GM12878 (cell line): ENCODE results near the gene XPO1. TPM values are rescaled to one million over a fixed set of nuclear protein-coding genes. Genes with fewer than 3 reads are reported as not detected.
A peak's percentile ranks its signal among the peaks of the same experiment; 100 is the strongest.

ENCODE experiments used
- ATF7 ChIP-seq: fragments of 450-650 bp; IDR thresholded peaks from 2 replicates; pipeline ENCODE4 v1.6.1; 2016; ENCODE audit warnings: low read depth, mild to moderate bottlenecking
- BCL11A ChIP-seq: IDR thresholded peaks from 2 replicates; pipeline ENCODE4 v1.6.1; 2011; ENCODE audit warnings: low read depth, low read length
- EED ChIP-seq: sonication (generic); IDR thresholded peaks from 2 replicates; pipeline ENCODE4 v1.6.1; 2016; ENCODE audit warnings: antibody characterized with exemption, low read depth
- FOXK2 ChIP-seq: fragments of 450-650 bp; IDR thresholded peaks from 2 replicates; pipeline ENCODE4 v1.6.1; 2017; ENCODE audit warnings: mild to moderate bottlenecking, moderate library complexity
- IRF4 ChIP-seq: IDR thresholded peaks from 2 replicates; pipeline ENCODE4 v1.6.1; 2011; ENCODE audit warnings: low read depth, low read length
- JUNB ChIP-seq: IDR thresholded peaks from 2 replicates; pipeline ENCODE4 v1.6.1; 2016; ENCODE audit warnings: antibody characterized with exemption, mild to moderate bottlenecking
- JUND ChIP-seq: IDR thresholded peaks from 2 replicates; pipeline ENCODE4 v1.6.1; 2012; ENCODE audit warnings: low read depth, mild to moderate bottlenecking, low read length, improper control_type of control experiment, moderate library complexity
- KDM1A ChIP-seq: fragments of 200-600 bp; sonication (generic); IDR thresholded peaks from 2 replicates; pipeline ENCODE4 v1.6.1; 2016; ENCODE audit warnings: borderline replicate concordance
- LARP7 ChIP-seq: fragments of 450-650 bp; IDR thresholded peaks from 2 replicates; pipeline ENCODE4 v1.6.1; 2017; ENCODE audit warnings: mild to moderate bottlenecking
- NR2C2 ChIP-seq: IDR thresholded peaks from 2 replicates; pipeline ENCODE4 v1.6.1; 2011; ENCODE audit warnings: borderline replicate concordance, low read depth; ENCODE audit not compliant: control insufficient read depth, insufficient read length
- NRF1 ChIP-seq: conservative IDR thresholded peaks from 2 replicates; pipeline ENCODE4 v1.6.1; 2011; ENCODE audit warnings: mild to moderate bottlenecking, low read depth, low read length, improper control_type of control experiment
- RELA ChIP-seq: fragments of 450-650 bp; IDR thresholded peaks from 2 replicates; pipeline ENCODE4 v1.8.0; 2014; ENCODE audit warnings: borderline replicate concordance; ENCODE audit not compliant: partially characterized antibody
- RFX5 ChIP-seq: IDR thresholded peaks from 2 replicates; pipeline ENCODE4 v1.6.1; 2011; ENCODE audit warnings: low read depth, low read length, improper control_type of control experiment
- SIN3A ChIP-seq: IDR thresholded peaks from 2 replicates; pipeline ENCODE4 v1.6.1; 2012; ENCODE audit warnings: low read depth, low read length, improper control_type of control experiment
- SMAD1 ChIP-seq: fragments of 450-650 bp; IDR thresholded peaks from 2 replicates; pipeline ENCODE4 v1.6.1; 2018; ENCODE audit warnings: mild to moderate bottlenecking, low read depth; ENCODE audit not compliant: partially characterized antibody
- SMAD5 ChIP-seq: IDR thresholded peaks from 2 replicates; pipeline ENCODE4 v1.6.1; 2016; ENCODE audit warnings: antibody characterized with exemption, low read depth
- SREBF2 ChIP-seq: IDR thresholded peaks from 2 replicates; pipeline ENCODE4 v1.6.1; 2012; ENCODE audit warnings: mild to moderate bottlenecking, low read length
- TAF1 ChIP-seq: IDR thresholded peaks from 2 replicates; pipeline ENCODE4 v1.6.1; 2011; ENCODE audit warnings: mild to moderate bottlenecking, low read depth, low read length, borderline replicate concordance
- TCF7 ChIP-seq: IDR thresholded peaks from 2 replicates; pipeline ENCODE4 v1.6.1; 2014; ENCODE audit warnings: antibody characterized with exemption, borderline replicate concordance
- ZNF207 ChIP-seq: fragments of 450-650 bp; IDR thresholded peaks from 2 replicates; pipeline ENCODE4 v1.6.1; 2014; ENCODE audit warnings: antibody characterized with exemption, mild to moderate bottlenecking, borderline replicate concordance
- polyA plus RNA-seq, 11 experiments: library from polyadenylated mRNA; depleted of rRNA in 4 of 11; unstranded in 6 of 11; stranded (reverse) in 5 of 11; fragments of >200 nt; fragmentation: Nextera tagmentation in 4 of 11; fragmentation: Illumina TruSeq in 1 of 11; extraction: Ambion mirVana in 4 of 11; extraction: Trizol in 1 of 11; gene quantifications; 1 replicate in 1 of 11; 2 replicates in 10 of 11; pipeline versions ENCODE4 v1.2.1 to v1.2.3, GENCODE V29; 2011 to 2016; ENCODE audit warnings: inconsistent platforms in 2 of 11, missing spikeins in 2 of 11, low read depth in 1 of 11
- total RNA-seq, 4 experiments: library from RNA; depleted of rRNA in 3 of 4; stranded (reverse); fragments of >200 nt in 3 of 4; fragmentation: Illumina TruSeq in 1 of 4; extraction: Trizol in 1 of 4; gene quantifications; 2 replicates each; pipeline versions ENCODE4 v1.2.1 to v1.2.3, GENCODE V29; 2013 to 2021
- TF ChIP-seq, protein P1 (sequence below): fragments of 450-650 bp; IDR thresholded peaks from 2 replicates; pipeline ENCODE4 v1.6.1; 2018; ENCODE audit warnings: borderline replicate concordance, mild to moderate bottlenecking; ENCODE audit not compliant: partially characterized antibody
- TF ChIP-seq, protein P2 (sequence below): IDR thresholded peaks from 2 replicates; pipeline ENCODE4 v1.6.1; 2012; ENCODE audit warnings: low read depth, low read length, improper control_type of control experiment
- TF ChIP-seq, protein P3 (sequence below): IDR thresholded peaks from 2 replicates; pipeline ENCODE4 v1.6.1; 2011; ENCODE audit warnings: low read depth, low read length, improper control_type of control experiment, borderline replicate concordance
- TF ChIP-seq, protein P4 (sequence below): fragments of 450-650 bp; IDR thresholded peaks from 2 replicates; pipeline ENCODE4 v1.6.1; 2017; ENCODE audit warnings: mild to moderate bottlenecking

Gene XPO1
- total and polyA plus RNA-seq, 10 of the 15 experiments (the other 5 are each of a cell fraction or from before 2014, with no cell fraction given) = 57.3 to 216 (median 153) TPM

DNA sequence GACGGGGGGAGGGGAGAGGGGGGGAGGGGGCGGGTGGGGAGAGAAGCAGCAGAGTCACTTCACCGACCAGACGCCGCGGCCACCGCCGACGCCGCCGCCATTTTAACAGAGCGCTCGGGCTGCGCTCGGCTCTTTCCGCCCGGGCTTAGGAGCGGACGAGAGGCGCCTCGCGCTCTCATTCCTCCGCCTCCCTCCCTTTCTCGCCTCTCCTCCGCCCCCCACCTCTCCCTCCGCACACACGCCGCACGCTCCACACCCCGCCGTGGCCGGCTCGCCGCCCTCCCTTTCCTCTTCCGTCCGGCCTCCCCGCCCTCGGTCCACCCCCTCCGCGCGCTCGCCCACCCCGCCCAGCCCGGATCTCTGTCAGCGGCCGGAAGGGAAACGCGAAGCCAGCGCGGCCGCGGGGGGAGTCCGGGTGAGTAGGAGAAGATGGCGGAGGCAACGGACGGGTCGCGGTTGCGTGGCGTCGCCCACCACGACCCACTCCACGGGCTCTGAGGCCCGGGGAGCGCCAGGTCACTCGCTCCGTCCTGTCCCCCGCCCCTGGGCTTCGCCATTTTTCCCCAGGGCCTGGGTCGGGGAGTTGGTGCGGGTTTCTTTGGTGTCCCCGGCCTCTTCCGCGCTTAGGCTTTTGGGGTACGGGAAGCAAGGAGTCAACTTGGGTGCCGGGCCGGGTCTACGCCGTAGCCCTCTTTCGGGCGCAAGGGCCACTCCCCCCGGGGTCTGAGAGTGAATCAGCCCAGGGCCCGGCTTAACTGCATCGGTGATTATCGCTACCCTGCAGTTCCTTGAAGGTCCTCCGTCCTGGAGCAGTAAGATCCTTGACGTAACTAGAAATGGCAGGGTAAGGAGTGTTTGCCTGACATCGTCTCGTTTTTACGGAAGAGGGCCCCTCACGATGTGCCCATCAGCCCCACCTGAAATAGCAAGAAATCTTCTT lies 66.9 kb downstream of the XPO1 start, which contains the start of gene USP34 (continued):
- no peak; the same call in 1 of the 2 replicates for TF ChIP-seq FOXK2
- TF ChIP-seq NR2C2 = no peak
- peak; percentile 81 for TF ChIP-seq SMAD5
- TF ChIP-seq BCL11A = no peak
- TF ChIP-seq TCF7 = no peak
- TF ChIP-seq SMAD1 = peak; percentile 54
- TF ChIP-seq, protein P1, sequence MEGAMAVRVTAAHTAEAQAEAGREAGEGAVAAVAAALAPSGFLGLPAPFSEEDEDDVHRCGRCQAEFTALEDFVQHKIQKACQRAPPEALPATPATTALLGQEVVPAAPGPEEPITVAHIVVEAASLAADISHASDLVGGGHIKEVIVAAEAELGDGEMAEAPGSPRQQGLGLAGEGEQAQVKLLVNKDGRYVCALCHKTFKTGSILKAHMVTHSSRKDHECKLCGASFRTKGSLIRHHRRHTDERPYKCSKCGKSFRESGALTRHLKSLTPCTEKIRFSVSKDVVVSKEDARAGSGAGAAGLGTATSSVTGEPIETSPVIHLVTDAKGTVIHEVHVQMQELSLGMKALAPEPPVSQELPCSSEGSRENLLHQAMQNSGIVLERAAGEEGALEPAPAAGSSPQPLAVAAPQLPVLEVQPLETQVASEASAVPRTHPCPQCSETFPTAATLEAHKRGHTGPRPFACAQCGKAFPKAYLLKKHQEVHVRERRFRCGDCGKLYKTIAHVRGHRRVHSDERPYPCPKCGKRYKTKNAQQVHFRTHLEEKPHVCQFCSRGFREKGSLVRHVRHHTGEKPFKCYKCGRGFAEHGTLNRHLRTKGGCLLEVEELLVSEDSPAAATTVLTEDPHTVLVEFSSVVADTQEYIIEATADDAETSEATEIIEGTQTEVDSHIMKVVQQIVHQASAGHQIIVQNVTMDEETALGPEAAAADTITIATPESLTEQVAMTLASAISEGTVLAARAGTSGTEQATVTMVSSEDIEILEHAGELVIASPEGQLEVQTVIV = peak; percentile 23
- TF ChIP-seq, protein P2, sequence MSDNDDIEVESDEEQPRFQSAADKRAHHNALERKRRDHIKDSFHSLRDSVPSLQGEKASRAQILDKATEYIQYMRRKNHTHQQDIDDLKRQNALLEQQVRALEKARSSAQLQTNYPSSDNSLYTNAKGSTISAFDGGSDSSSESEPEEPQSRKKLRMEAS = peak; percentile 77; the same call in 1 of the 2 replicates
- no peak for TF ChIP-seq KDM1A
- no peak for TF ChIP-seq NRF1
- no peak for TF ChIP-seq JUNB
- TF ChIP-seq EED = no peak
- TF ChIP-seq RFX5 = no peak
- TF ChIP-seq, protein P3, sequence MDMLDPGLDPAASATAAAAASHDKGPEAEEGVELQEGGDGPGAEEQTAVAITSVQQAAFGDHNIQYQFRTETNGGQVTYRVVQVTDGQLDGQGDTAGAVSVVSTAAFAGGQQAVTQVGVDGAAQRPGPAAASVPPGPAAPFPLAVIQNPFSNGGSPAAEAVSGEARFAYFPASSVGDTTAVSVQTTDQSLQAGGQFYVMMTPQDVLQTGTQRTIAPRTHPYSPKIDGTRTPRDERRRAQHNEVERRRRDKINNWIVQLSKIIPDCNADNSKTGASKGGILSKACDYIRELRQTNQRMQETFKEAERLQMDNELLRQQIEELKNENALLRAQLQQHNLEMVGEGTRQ = no peak
- TF ChIP-seq SIN3A = peak; percentile 61; the same call in 1 of the 2 replicates
- TF ChIP-seq JUND = 0 out of 2 replicates have a peak, but pooled peaks have one; percentile 28
- no peak for TF ChIP-seq SREBF2
- TF ChIP-seq ATF7 = peak; percentile 34; the same call in 1 of the 2 replicates
- TF ChIP-seq IRF4 = no peak
- peak; percentile 53 for TF ChIP-seq RELA
- peak; percentile 75; the same call in 1 of the 2 replicates for TF ChIP-seq LARP7
- TF ChIP-seq TAF1 = peak; percentile 80
- TF ChIP-seq, protein P4, sequence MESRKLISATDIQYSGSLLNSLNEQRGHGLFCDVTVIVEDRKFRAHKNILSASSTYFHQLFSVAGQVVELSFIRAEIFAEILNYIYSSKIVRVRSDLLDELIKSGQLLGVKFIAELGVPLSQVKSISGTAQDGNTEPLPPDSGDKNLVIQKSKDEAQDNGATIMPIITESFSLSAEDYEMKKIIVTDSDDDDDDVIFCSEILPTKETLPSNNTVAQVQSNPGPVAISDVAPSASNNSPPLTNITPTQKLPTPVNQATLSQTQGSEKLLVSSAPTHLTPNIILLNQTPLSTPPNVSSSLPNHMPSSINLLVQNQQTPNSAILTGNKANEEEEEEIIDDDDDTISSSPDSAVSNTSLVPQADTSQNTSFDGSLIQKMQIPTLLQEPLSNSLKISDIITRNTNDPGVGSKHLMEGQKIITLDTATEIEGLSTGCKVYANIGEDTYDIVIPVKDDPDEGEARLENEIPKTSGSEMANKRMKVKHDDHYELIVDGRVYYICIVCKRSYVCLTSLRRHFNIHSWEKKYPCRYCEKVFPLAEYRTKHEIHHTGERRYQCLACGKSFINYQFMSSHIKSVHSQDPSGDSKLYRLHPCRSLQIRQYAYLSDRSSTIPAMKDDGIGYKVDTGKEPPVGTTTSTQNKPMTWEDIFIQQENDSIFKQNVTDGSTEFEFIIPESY = no peak
- no peak; the same call in 1 of the 2 replicates for TF ChIP-seq ZNF207
